BE2C (cell line): ENCODE measurements around the gene DNAH14.

Experiments
- DNase-seq: peaks from one replicate; pipeline ENCODE4 v3.0.0-alpha.2; 2020
- H3K27me3 ChIP-seq: fragments of 250-450 bp; sonication (Bioruptor Pico); 2 replicates; pipeline ENCODE4 v1.5.1; 2020; ENCODE audit warnings: mild to moderate bottlenecking
- H3K36me3 ChIP-seq: fragments of 250-450 bp; sonication (Bioruptor Pico); 2 replicates; pipeline ENCODE4 v1.5.1; 2020; ENCODE audit warnings: mild to moderate bottlenecking
- H3K4me1 ChIP-seq: fragments of 250-450 bp; sonication (Bioruptor Pico); 2 replicates; pipeline ENCODE4 v1.5.1; 2020
- H3K4me3 ChIP-seq: 2 replicates; pipeline ENCODE4 v1.5.1; 2011; ENCODE audit warnings: low read depth, low read length
- H3K9me3 ChIP-seq: fragments of 250-450 bp; sonication (Bioruptor Pico); 2 replicates; pipeline ENCODE4 v1.5.1; 2020
- TF ChIP-seq, protein P1 (sequence below): IDR thresholded peaks from 2 replicates; pipeline ENCODE4 v1.5.1; 2012; ENCODE audit warnings: mild to moderate bottlenecking, low read depth, low read length

DNAH14 gene

GRCh38 chr1:224900062-224900630 lies 29.3 kb upstream of the DNAH14 start:
- H3K9me3 ChIP-seq = no peaks in the 10 kb centered on the region
- peaks cover 9% of the 10 kb centered on the region for H3K4me1 ChIP-seq
- no peak overlapping the region for H3K4me3 ChIP-seq
- TF ChIP-seq, protein P1, sequence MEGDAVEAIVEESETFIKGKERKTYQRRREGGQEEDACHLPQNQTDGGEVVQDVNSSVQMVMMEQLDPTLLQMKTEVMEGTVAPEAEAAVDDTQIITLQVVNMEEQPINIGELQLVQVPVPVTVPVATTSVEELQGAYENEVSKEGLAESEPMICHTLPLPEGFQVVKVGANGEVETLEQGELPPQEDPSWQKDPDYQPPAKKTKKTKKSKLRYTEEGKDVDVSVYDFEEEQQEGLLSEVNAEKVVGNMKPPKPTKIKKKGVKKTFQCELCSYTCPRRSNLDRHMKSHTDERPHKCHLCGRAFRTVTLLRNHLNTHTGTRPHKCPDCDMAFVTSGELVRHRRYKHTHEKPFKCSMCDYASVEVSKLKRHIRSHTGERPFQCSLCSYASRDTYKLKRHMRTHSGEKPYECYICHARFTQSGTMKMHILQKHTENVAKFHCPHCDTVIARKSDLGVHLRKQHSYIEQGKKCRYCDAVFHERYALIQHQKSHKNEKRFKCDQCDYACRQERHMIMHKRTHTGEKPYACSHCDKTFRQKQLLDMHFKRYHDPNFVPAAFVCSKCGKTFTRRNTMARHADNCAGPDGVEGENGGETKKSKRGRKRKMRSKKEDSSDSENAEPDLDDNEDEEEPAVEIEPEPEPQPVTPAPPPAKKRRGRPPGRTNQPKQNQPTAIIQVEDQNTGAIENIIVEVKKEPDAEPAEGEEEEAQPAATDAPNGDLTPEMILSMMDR = no peak
- H3K36me3 ChIP-seq = no peaks in the 10 kb centered on the region
- no peaks in the 10 kb centered on the region for H3K27me3 ChIP-seq
- DNase-seq = no peak

DNA sequence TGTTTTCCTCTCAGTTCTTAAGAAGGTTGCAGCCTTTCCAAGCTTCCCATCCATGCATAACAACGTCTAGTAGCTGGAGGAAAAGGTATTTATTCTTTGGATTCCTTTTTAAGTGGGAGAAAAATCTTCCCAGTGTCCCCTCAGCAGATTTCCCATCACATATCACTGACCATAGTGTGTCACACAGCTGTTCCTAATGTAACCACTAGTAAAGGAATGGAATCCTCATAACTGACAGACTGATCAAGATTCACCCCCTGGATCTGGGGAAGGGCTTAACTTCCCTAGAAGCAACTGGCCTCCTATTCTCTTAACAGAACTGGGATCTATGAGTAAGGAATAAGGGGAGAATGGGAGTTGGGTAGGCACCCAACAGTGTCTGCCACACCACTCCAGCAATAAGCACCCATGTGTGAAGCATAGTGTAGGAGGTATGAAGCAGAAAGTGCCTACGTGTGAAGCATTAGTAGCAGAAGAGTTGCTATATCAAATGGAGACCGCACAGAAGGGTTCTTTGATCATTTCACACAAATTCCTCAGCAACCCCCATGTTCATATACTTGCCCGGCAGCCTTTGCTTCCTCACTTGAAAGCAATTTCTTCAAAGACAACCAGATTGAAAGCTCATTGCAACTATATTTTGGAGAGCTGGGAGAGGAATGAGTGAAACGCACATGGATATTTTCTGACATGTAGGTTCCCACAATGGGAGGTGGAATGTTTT lies 28.2 kb upstream of the DNAH14 start:
- Histone ChIP-seq H3K4me1 (peaks cover 9% of the 10 kb centered on the region), H3K9me3 (no peaks in the 10 kb centered on the region), H3K36me3 (no peaks in the 10 kb centered on the region), H3K27me3 (no peaks in the 10 kb centered on the region), H3K4me3 (no peak overlapping the region)
- TF ChIP-seq, protein P1 = no peak
- no peak for DNase-seq

- Histone ChIP-seq H3K4me1 (peaks cover 9% of the 10 kb centered on the region), H3K4me3 (no peak overlapping the region), H3K27me3 (no peaks in the 10 kb centered on the region), H3K36me3 (no peaks in the 10 kb centered on the region), H3K9me3 (no peaks in the 10 kb centered on the region)
- DNase-seq = no peak
- TF ChIP-seq, protein P1 = no peak
These were observed 25.5 kb upstream of the DNAH14 start for GRCh38 chr1:224903955-224904354.

DNA sequence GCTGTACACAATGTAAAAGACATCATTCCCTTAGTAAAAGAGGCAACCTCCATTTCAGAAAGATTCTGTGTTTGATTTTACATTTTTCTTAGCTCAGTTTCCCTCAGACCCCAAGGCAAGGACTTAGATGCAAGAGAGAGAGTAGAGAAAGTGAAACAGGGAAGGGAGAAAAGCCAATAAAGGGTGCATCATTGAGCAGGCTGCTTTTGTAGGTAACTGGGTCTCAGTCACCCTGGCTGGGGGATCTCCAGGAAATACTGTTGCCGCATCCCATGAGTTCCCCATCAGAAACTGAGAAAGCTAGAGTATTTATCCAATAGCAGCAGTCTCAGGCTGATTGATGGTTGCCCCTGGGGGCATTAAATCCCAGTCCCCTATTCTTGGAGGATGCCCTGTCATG lies 23.1 kb upstream of the DNAH14 start:
- H3K27me3 ChIP-seq = no peaks in the 10 kb centered on the region
- TF ChIP-seq, protein P1 = no peak
- peaks cover 5% of the 10 kb centered on the region for H3K4me1 ChIP-seq
- no peak for DNase-seq
- peaks cover 7% of the 10 kb centered on the region; the same call in 1 of the 2 replicates for H3K9me3 ChIP-seq
- H3K4me3 ChIP-seq = no peak overlapping the region
- H3K36me3 ChIP-seq = no peaks in the 10 kb centered on the region

- Histone ChIP-seq H3K4me3 (no peak overlapping the region), H3K9me3 (peaks cover 7% of the 10 kb centered on the region; the same call in 1 of the 2 replicates), H3K36me3 (no peaks in the 10 kb centered on the region), H3K4me1 (no peaks in the 10 kb centered on the region), H3K27me3 (no peaks in the 10 kb centered on the region)
- DNase-seq = no peak
- TF ChIP-seq, protein P1 = no peak
These were observed 18.3 kb upstream of the DNAH14 start for GRCh38 chr1:224911217-224911616.

- no peaks in the 10 kb centered on the region for H3K4me1 ChIP-seq
- no peaks in the 10 kb centered on the region for H3K36me3 ChIP-seq
- peaks cover 7% of the 10 kb centered on the region; the same call in 1 of the 2 replicates for H3K9me3 ChIP-seq
- H3K4me3 ChIP-seq = no peak overlapping the region
- DNase-seq = no peak
- TF ChIP-seq, protein P1 = no peak
- no peaks in the 10 kb centered on the region for H3K27me3 ChIP-seq
These were observed 15.1 kb upstream of the DNAH14 start for GRCh38 chr1:224914292-224914900.
